MM.1S (cell line): ENCODE data around the gene PCSK1.

Experiments
- DNase-seq: peaks from one replicate; pipeline ENCODE4 v3.0.0-alpha.2; 2015
- H2AFZ ChIP-seq: fragments of 300-600 bp; sonication (generic); 2 replicates; pipeline ENCODE4 v1.6.0; 2016; ENCODE audit warnings: antibody characterized with exemption, low read length
- H3F3A ChIP-seq: fragments of 300-600 bp; sonication (generic); 2 replicates; pipeline ENCODE4 v1.6.1; 2016; ENCODE audit warnings: mild to moderate bottlenecking, antibody characterized with exemption, low read length, moderate library complexity, mixed read lengths; ENCODE audit not compliant: insufficient read depth
- H3K27ac ChIP-seq: fragments of 300-600 bp; sonication (generic); 2 replicates; pipeline ENCODE4 v1.5.1; 2016; ENCODE audit warnings: mild to moderate bottlenecking, low read length
- H3K27me3 ChIP-seq: fragments of 300-600 bp; sonication (generic); replicated peaks from 2 replicates; pipeline ENCODE4 v1.6.0; 2016; ENCODE audit warnings: low read length; ENCODE audit not compliant: insufficient read depth
- H3K36me3 ChIP-seq: fragments of 300-600 bp; sonication (generic); replicated peaks from 2 replicates; pipeline ENCODE4 v1.6.1; 2016; ENCODE audit warnings: mild to moderate bottlenecking, low read length, mixed read lengths; ENCODE audit not compliant: insufficient read depth
- H3K4me1 ChIP-seq: fragments of 300-600 bp; sonication (generic); 2 replicates; pipeline ENCODE4 v1.6.1; 2016; ENCODE audit warnings: low read length, mixed read lengths
- H3K4me2 ChIP-seq: fragments of 300-600 bp; sonication (generic); 2 replicates; pipeline ENCODE4 v1.6.0; 2016; ENCODE audit warnings: low read depth, low read length
- H3K4me3 ChIP-seq: fragments of 300-600 bp; sonication (generic); 2 replicates; pipeline ENCODE4 v1.5.1; 2016; ENCODE audit warnings: low read length, mixed read lengths
- H3K79me2 ChIP-seq: fragments of 300-600 bp; sonication (generic); 2 replicates; pipeline ENCODE4 v1.6.1; 2016; ENCODE audit warnings: mixed run types, low read length, mixed read lengths
- H3K9ac ChIP-seq: fragments of 300-600 bp; sonication (generic); 2 replicates; pipeline ENCODE4 v1.6.1; 2016; ENCODE audit warnings: low read length, mixed read lengths
- H3K9me2 ChIP-seq: fragments of 300-600 bp; sonication (generic); replicated peaks from 2 replicates; pipeline ENCODE4 v1.6.1; 2016; ENCODE audit warnings: mild to moderate bottlenecking, low read length, mixed read lengths; ENCODE audit not compliant: insufficient read depth
- H3K9me3 ChIP-seq: fragments of 300-600 bp; sonication (generic); replicated peaks from 2 replicates; pipeline ENCODE4 v1.6.1; 2016; ENCODE audit warnings: mild to moderate bottlenecking, low read length, mixed read lengths; ENCODE audit not compliant: insufficient read depth
- H4K20me1 ChIP-seq: fragments of 300-600 bp; sonication (generic); 2 replicates; pipeline ENCODE4 v1.6.1; 2016; ENCODE audit warnings: mild to moderate bottlenecking, low read length, moderate library complexity, mixed read lengths; ENCODE audit not compliant: insufficient read depth
- CTCF ChIP-seq: fragments of 300-600 bp; sonication (generic); IDR thresholded peaks from 2 replicates; pipeline ENCODE4 v1.5.1; 2016; ENCODE audit warnings: antibody characterized with exemption, low read length, mixed read lengths
- EZH2 ChIP-seq: fragments of 300-600 bp; sonication (generic); optimal IDR thresholded peaks from 2 replicates; pipeline ENCODE3; 2017; ENCODE audit warnings: low read depth, mild to moderate bottlenecking, antibody characterized with exemption, low read length, mixed read lengths
- EZH2phosphoT487 ChIP-seq: fragments of 300-600 bp; sonication (generic); IDR thresholded peaks from 2 replicates; pipeline ENCODE4 v1.6.1; 2018; ENCODE audit warnings: antibody characterized with exemption, low read length

Gene PCSK1

GRCh38 chr5:96431376-96432187 is 1.5 kb downstream of the PCSK1 start:
- H3F3A ChIP-seq, result no peaks in the 10 kb centered on the region
- H3K27me3 ChIP-seq, result no peaks in the 10 kb centered on the region
- H3K9ac ChIP-seq, result no peak overlapping the region
- no peak overlapping the region for H2AFZ ChIP-seq
- H3K27ac ChIP-seq, result no peak overlapping the region
- no peak for DNase-seq
- no peaks in the 10 kb centered on the region for H3K79me2 ChIP-seq
- H3K9me2 ChIP-seq, result no peaks in the 10 kb centered on the region
- H3K9me3 ChIP-seq, result no peaks in the 10 kb centered on the region
- no peaks in the 10 kb centered on the region for H3K4me1 ChIP-seq
- no peaks in the 10 kb centered on the region for H3K36me3 ChIP-seq
- H4K20me1 ChIP-seq, result no peaks in the 10 kb centered on the region
- TF ChIP-seq EZH2phosphoT487, result no peak
- no peak for TF ChIP-seq CTCF
- TF ChIP-seq EZH2, result no peak
- H3K4me3 ChIP-seq, result no peak overlapping the region
- no peak overlapping the region for H3K4me2 ChIP-seq

GRCh38 chr5:96427824-96428223 is 5.2 kb downstream of the PCSK1 start:
- no peak for DNase-seq
- TF ChIP-seq CTCF, result no peak
- TF ChIP-seq EZH2phosphoT487, result no peak
- no peak for TF ChIP-seq EZH2
- H4K20me1 ChIP-seq, result no peaks in the 10 kb centered on the region
- H3K9me2 ChIP-seq, result no peaks in the 10 kb centered on the region
- H3F3A ChIP-seq, result no peaks in the 10 kb centered on the region
- no peaks in the 10 kb centered on the region for H3K9me3 ChIP-seq
- no peak overlapping the region for H3K9ac ChIP-seq
- no peaks in the 10 kb centered on the region for H3K79me2 ChIP-seq
- H3K36me3 ChIP-seq, result no peaks in the 10 kb centered on the region
- H3K4me3 ChIP-seq, result no peak overlapping the region
- H3K4me1 ChIP-seq, result no peaks in the 10 kb centered on the region
- no peak overlapping the region for H2AFZ ChIP-seq
- H3K27me3 ChIP-seq, result no peaks in the 10 kb centered on the region
- H3K4me2 ChIP-seq, result no peak overlapping the region
- H3K27ac ChIP-seq, result no peak overlapping the region

GRCh38 chr5:96426831-96427230 is 6.2 kb downstream of the PCSK1 start:
- H3K4me2 ChIP-seq, result no peak overlapping the region
- no peaks in the 10 kb centered on the region for H3K9me3 ChIP-seq
- H3K4me1 ChIP-seq, result no peaks in the 10 kb centered on the region
- no peaks in the 10 kb centered on the region for H3K9me2 ChIP-seq
- no peaks in the 10 kb centered on the region for H4K20me1 ChIP-seq
- no peaks in the 10 kb centered on the region for H3F3A ChIP-seq
- TF ChIP-seq CTCF, result no peak
- TF ChIP-seq EZH2, result no peak
- no peak for TF ChIP-seq EZH2phosphoT487
- H3K27ac ChIP-seq, result no peak overlapping the region
- H3K36me3 ChIP-seq, result no peaks in the 10 kb centered on the region
- no peak overlapping the region for H3K4me3 ChIP-seq
- no peak overlapping the region for H3K9ac ChIP-seq
- H3K79me2 ChIP-seq, result no peaks in the 10 kb centered on the region
- no peak overlapping the region for H2AFZ ChIP-seq
- no peaks in the 10 kb centered on the region for H3K27me3 ChIP-seq
- no peak for DNase-seq
